ENCODE results near the gene CDC42BPB.

DNA sequence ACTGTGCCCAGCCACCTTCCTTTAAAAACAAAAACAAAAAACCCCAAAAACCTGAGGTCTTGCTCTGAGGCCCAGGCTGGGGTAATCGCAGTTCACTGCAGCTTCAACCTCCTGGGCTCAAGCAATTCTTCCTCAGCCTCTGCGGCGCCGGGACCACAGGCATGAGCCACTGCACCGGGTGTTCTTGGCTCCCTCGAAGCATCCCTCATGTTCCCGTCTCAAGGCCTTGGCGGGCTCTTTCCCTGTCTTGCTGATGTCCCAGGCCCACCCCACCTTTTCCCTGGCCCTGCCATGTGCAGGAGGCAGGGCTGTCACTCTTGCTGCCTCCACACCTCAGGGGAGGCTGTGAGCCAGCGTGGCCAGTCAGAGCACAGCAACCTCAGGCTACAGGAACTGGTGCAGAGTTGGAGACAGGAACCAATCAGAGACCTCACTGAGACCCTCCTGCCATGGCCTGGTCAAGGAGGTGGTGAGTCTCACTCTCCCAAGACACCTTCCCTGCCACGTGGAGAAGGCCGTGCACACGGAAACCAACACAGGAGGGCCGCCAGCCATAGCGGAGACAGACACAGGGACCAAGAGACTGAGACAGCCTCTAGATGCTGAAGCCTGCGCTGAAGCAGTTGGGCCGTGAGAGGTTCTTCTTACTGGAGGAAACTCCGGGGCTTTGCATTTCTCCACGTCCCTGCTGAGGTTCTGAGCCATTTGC lies 140.8 kb downstream of the CDC42BPB start:
- TF ChIP-seq, protein P1, sequence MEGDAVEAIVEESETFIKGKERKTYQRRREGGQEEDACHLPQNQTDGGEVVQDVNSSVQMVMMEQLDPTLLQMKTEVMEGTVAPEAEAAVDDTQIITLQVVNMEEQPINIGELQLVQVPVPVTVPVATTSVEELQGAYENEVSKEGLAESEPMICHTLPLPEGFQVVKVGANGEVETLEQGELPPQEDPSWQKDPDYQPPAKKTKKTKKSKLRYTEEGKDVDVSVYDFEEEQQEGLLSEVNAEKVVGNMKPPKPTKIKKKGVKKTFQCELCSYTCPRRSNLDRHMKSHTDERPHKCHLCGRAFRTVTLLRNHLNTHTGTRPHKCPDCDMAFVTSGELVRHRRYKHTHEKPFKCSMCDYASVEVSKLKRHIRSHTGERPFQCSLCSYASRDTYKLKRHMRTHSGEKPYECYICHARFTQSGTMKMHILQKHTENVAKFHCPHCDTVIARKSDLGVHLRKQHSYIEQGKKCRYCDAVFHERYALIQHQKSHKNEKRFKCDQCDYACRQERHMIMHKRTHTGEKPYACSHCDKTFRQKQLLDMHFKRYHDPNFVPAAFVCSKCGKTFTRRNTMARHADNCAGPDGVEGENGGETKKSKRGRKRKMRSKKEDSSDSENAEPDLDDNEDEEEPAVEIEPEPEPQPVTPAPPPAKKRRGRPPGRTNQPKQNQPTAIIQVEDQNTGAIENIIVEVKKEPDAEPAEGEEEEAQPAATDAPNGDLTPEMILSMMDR (IDR thresholded peaks at IDR 0.05), result no peak
- no peak for TF ChIP-seq POLR2A (IDR thresholded peaks at IDR 0.05)
